A549 (cell line): ENCODE results near the gene ROR2. TPM values are rescaled to one million over a fixed set of nuclear protein-coding genes. Genes with fewer than 3 reads are reported as not detected.

Source experiments
- ATAC-seq, 2 experiments: fragments of 200-7000 bp in 1 of 2; fragments of >200 bp in 1 of 2; cut with Nextera tagmentation in 1 of 2; cut with Tn5 transposase in 1 of 2; 3 replicates each; pipeline versions ENCODE4 v1.8.0 to v1.9.1; 2018 to 2020; ENCODE audit warnings: mild to moderate bottlenecking in 1 of 2, moderate library complexity in 1 of 2
- CTCF ChIA-PET: fragments of 300-600 bp; sonication (Branson Sonifier 250); formaldehyde crosslinking; extraction: SDS; loops from one replicate; lab custom pipeline; 2021; ENCODE audit warnings: antibody characterized with exemption, inconsistent platforms; lab: Yijun Ruan, JAX
- POLR2A ChIA-PET: fragments of 350-600 bp; formaldehyde crosslinking; extraction: SDS; loops from one replicate; lab custom pipeline; 2021; ENCODE audit warnings: antibody characterized with exemption, inconsistent platforms; lab: Yijun Ruan, JAX
- DNase-seq, 2 experiments: peaks; one replicate each; pipeline versions ENCODE4 v3.0.0 to v3.0.0-alpha.2; 2011 to 2016; ENCODE audit warnings: low read depth in 1 of 2, low spot score in 1 of 2
- FAIRE-seq: peaks from 2 replicates; lab custom pipeline; 2011; peaks lifted over from hg19 to GRCh38; lab: Jason Lieb, UNC
- H3K27ac ChIP-seq, 2 experiments: fragments of >200 bp; sonication (Bioruptor Twin); formaldehyde crosslinking; 3 replicates each; pipeline ENCODE4 v1.5.1; 2016 to 2017
- H3K4me1 ChIP-seq: fragments of >200 bp; sonication (Bioruptor Twin); formaldehyde crosslinking; 3 replicates; pipeline ENCODE4 v1.6.1; 2016
- H3K4me2 ChIP-seq: fragments of >200 bp; sonication (Bioruptor Twin); formaldehyde crosslinking; 3 replicates; pipeline ENCODE4 v1.6.1; 2016
- H3K4me3 ChIP-seq: fragments of >200 bp; sonication (Bioruptor Twin); formaldehyde crosslinking; 3 replicates; pipeline ENCODE4 v1.5.1; 2016
- H3K9me3 ChIP-seq: fragments of >200 bp; sonication (Bioruptor Twin); formaldehyde crosslinking; 3 replicates; pipeline ENCODE4 v1.6.1; 2016
- CEBPB ChIP-seq, 2 experiments: fragments of >200 bp in 1 of 2; sonication (Bioruptor Twin) in 1 of 2; formaldehyde crosslinking in 1 of 2; IDR thresholded peaks; 2 replicates each; pipeline ENCODE4 v1.6.1; 2012 to 2016
- CHD4 ChIP-seq: fragments of 200-600 bp; sonication (generic); IDR thresholded peaks from 2 replicates; pipeline ENCODE4 v1.6.1; 2016; ENCODE audit warnings: antibody characterized with exemption, mild to moderate bottlenecking, borderline replicate concordance
- CTCF ChIP-seq: fragments of >200 bp; sonication (Bioruptor Twin); formaldehyde crosslinking; IDR thresholded peaks from 3 replicates; pipeline ENCODE4 v1.5.1; 2016
- EHF ChIP-seq: fragments of 250-450 bp; sonication (Bioruptor Pico); IDR thresholded peaks from 2 replicates; pipeline ENCODE4 v1.5.0; 2020; ENCODE audit warnings: mild to moderate bottlenecking
- ESRRA ChIP-seq: fragments of 150-350 bp; IDR thresholded peaks from 2 replicates; pipeline ENCODE4 v1.6.1; 2014; ENCODE audit warnings: mild to moderate bottlenecking, low read length, borderline replicate concordance
- FOSL2 ChIP-seq, 2 experiments: fragments of 450-650 bp in 1 of 2; fragments of >200 bp in 1 of 2; sonication (Bioruptor Twin) in 1 of 2; formaldehyde crosslinking; IDR thresholded peaks; 2 replicates each; pipeline versions ENCODE4 v1.5.0 to v1.6.1; 2016 to 2020; ENCODE audit warnings: mild to moderate bottlenecking in 1 of 2, moderate library complexity in 1 of 2
- HMGXB4 ChIP-seq: fragments of 250-450 bp; sonication (Bioruptor Pico); IDR thresholded peaks from 2 replicates; pipeline ENCODE4 v1.5.0; 2021; ENCODE audit warnings: mild to moderate bottlenecking, moderate library complexity, borderline replicate concordance
- HOXB13 ChIP-seq: fragments of 250-450 bp; sonication (Bioruptor Pico); IDR thresholded peaks from 2 replicates; pipeline ENCODE4 v1.5.0; 2020; ENCODE audit warnings: low read depth, mild to moderate bottlenecking, moderate library complexity
- RAD21 ChIP-seq, 2 experiments: fragments of >200 bp in 1 of 2; sonication (Bioruptor Twin) in 1 of 2; formaldehyde crosslinking in 1 of 2; IDR thresholded peaks in 1 of 2; conservative IDR thresholded peaks in 1 of 2; 2 replicates in 1 of 2; 3 replicates in 1 of 2; pipeline ENCODE4 v1.6.1; 2012 to 2018; ENCODE audit warnings: inconsistent platforms in 1 of 2
- RCOR1 ChIP-seq: fragments of 150-350 bp; IDR thresholded peaks from 2 replicates; pipeline ENCODE4 v1.6.1; 2014; ENCODE audit warnings: antibody characterized with exemption, low read length, low read depth
- REST ChIP-seq: fragments of 200-600 bp; sonication (generic); IDR thresholded peaks from 2 replicates; pipeline ENCODE4 v1.6.1; 2016; ENCODE audit warnings: antibody characterized with exemption, mild to moderate bottlenecking, moderate library complexity
- SMC3 ChIP-seq: fragments of >200 bp; sonication (Bioruptor Twin); formaldehyde crosslinking; IDR thresholded peaks from 3 replicates; pipeline ENCODE4 v1.6.1; 2018; ENCODE audit warnings: inconsistent platforms
- ZFP36 ChIP-seq: fragments of 450-650 bp; IDR thresholded peaks from 2 replicates; pipeline ENCODE4 v1.6.1; 2014; ENCODE audit warnings: borderline replicate concordance; ENCODE audit not compliant: partially characterized antibody
- WGBS: methylation state at CpG from one replicate; pipeline ENCODE4 v1.1.6; 2017; ENCODE audit errors: missing lambda C conversion rate; 5-methylcytosine and 5-hydroxymethylcytosine counted together
- polyA plus RNA-seq, 4 experiments: library from polyadenylated mRNA; depleted of rRNA in 3 of 4; stranded (reverse); fragments of >200 nt; fragmentation: RNase III in 1 of 4; extraction: RNeasy Plus Mini Kit Qiagen cat#74134 plus additional on column Dnase treatment in 1 of 4; gene quantifications; 2 replicates in 3 of 4; 3 replicates in 1 of 4; pipeline ENCODE4 v1.2.3, GENCODE V29; 2011 to 2017

ROR2 gene
- polyA plus RNA-seq, 2 of the 4 experiments (the other 2 are of a cell fraction): 0.12 to 0.53 TPM

GRCh38 chr9:91760906-91761305, 189.1 kb downstream of the ROR2 start (continued):
- no peak for TF ChIP-seq ESRRA

GRCh38 chr9:91758491-91758981, 191.5 kb downstream of the ROR2 start:
- no peak overlapping the region for H3K4me3 ChIP-seq
- H3K9me3 ChIP-seq: no peaks in the 10 kb centered on the region
- WGBS: 13% methylated on average over 5 of the region's 5 CpGs
- 0 out of 3 replicates have a peak, but pooled peaks cover 3% of the 10 kb centered on the region for H3K4me1 ChIP-seq
- TF ChIP-seq CEBPB (IDR thresholded peaks at IDR 0.05): no peak
- no peak for TF ChIP-seq HOXB13 (CRISPR knock-in tag)
- peak; percentile 38 to 51; a peak in 3 of 5 replicates for TF ChIP-seq RAD21 (conservative IDR thresholded peaks at IDR 0.05 in 1 of 2, IDR thresholded peaks at IDR 0.05 in 1 of 2)
- TF ChIP-seq SMC3: 0 out of 3 replicates have a peak, but pooled peaks have one; percentile 19
- no peak for TF ChIP-seq ZFP36
- TF ChIP-seq CTCF: peak; percentile 42; the same call in 2 of the 3 replicates
- TF ChIP-seq, all 56 proteins: peak for 3
- ATAC-seq (peak; percentile 75 to 96; a peak in 4 of 6 replicates), FAIRE-seq (peak; percentile 28), DNase-seq (peak; percentile 55 to 57)
- Histone ChIP-seq H3K27ac (no peak overlapping the region), H3K4me2 (peak overlapping the region; percentile 11; the same call in 1 of the 3 replicates)
- CTCF ChIA-PET: interaction anchor here (0.6 to 3.8 kb wide), 24 partner anchors 9 to 907 kb away, joined by 3 to 22 read pairs (median 4); partner anchors contain the start of gene ROR2
- POLR2A ChIA-PET: no interaction called here

- TF ChIP-seq FOSL2 (IDR thresholded peaks at IDR 0.05): no peak
- no peak for TF ChIP-seq FOSL2 (CRISPR knock-in tag; IDR thresholded peaks at IDR 0.05)
- no peak for TF ChIP-seq EHF (CRISPR knock-in tag)
- no peak for TF ChIP-seq HMGXB4
- no peak for TF ChIP-seq RCOR1
- ChIA-PET CTCF (interaction anchor here (0.6 to 3.8 kb wide), 18 partner anchors 12 to 908 kb away, joined by 3 to 22 read pairs (median 3); partner anchors contain the start of gene ROR2), POLR2A (no interaction called here)
- FAIRE-seq (no peak), ATAC-seq (no peak), DNase-seq (no peak)
- H3K4me2 ChIP-seq: no peak overlapping the region
- no peak overlapping the region for H3K27ac ChIP-seq
- WGBS: 72% methylated on average over 4 of the region's 4 CpGs
- H3K4me3 ChIP-seq: no peak overlapping the region
- H3K9me3 ChIP-seq: no peaks in the 10 kb centered on the region
- H3K4me1 ChIP-seq: 0 out of 3 replicates have a peak, but pooled peaks cover 3% of the 10 kb centered on the region
Observed at GRCh38 chr9:91757782-91758181, 192.2 kb downstream of the ROR2 start.

- DNase-seq: no peak
Observed at GRCh38 chr9:91756510-91756780, 193.6 kb downstream of the ROR2 start.

More at GRCh38 chr9:91756510-91756780, 193.6 kb downstream of the ROR2 start:
- ATAC-seq (no peak), FAIRE-seq (no peak)
- POLR2A ChIA-PET: no interaction called here
- 0 out of 3 replicates have a peak, but pooled peaks cover 3% of the 10 kb centered on the region for H3K4me1 ChIP-seq
- no peak overlapping the region for H3K4me2 ChIP-seq
- CTCF ChIA-PET: interaction anchor here (3.3 kb wide), 1 partner anchor 22 kb away, joined by 13 read pairs; no protein-coding TSS in a partner anchor
- H3K4me3 ChIP-seq: no peak overlapping the region
- 48% methylated on average over 4 of the region's 4 CpGs for WGBS
- H3K27ac ChIP-seq: no peak overlapping the region
- no peak for TF ChIP-seq CHD4
- no peak for TF ChIP-seq REST
- H3K9me3 ChIP-seq: no peaks in the 10 kb centered on the region
